Measurements from ENCODE around the gene NID1.

GRCh38 chr1:235984041-235984825 lies 80.7 kb downstream of the NID1 start:
- no peak for TF ChIP-seq CTCF (IDR thresholded peaks at IDR 0.05; ENCODE audit: low read length)
- no peak for TF ChIP-seq EZH2 (optimal IDR thresholded peaks at IDR 0.05; ENCODE audit: low read depth, low read length)
- TF ChIP-seq EZH2phosphoT487 (IDR thresholded peaks at IDR 0.05; ENCODE audit: low read length): no peak
